HepG2 (cell line): ENCODE results near the gene OPRL1. TPM values are rescaled to one million over a fixed set of nuclear protein-coding genes. Genes with fewer than 3 reads are reported as not detected.

ENCODE experiments used
- ARHGAP35 ChIP-seq: sonication (generic); formaldehyde crosslinking; IDR thresholded peaks from 2 replicates; pipeline ENCODE4 v1.9.0; 2022; ENCODE audit warnings: mild to moderate bottlenecking, inconsistent platforms, moderate library complexity, missing genetic modification reagents, borderline replicate concordance
- CSRNP2 ChIP-seq: sonication (generic); formaldehyde crosslinking; conservative IDR thresholded peaks from 2 replicates; pipeline ENCODE4 v1.8.0; 2022; ENCODE audit warnings: low read depth, missing genetic modification reagents
- DPF2 ChIP-seq: sonication (generic); formaldehyde crosslinking; IDR thresholded peaks from 2 replicates; pipeline ENCODE4 v1.4.0; 2020; ENCODE audit warnings: mild to moderate bottlenecking, low read depth, missing genetic modification reagents, borderline replicate concordance
- GPBP1L1 ChIP-seq: sonication (generic); formaldehyde crosslinking; IDR thresholded peaks from 2 replicates; pipeline ENCODE4 v1.5.0; 2020; ENCODE audit warnings: mild to moderate bottlenecking, missing genetic modification reagents
- IKZF5 ChIP-seq: IDR thresholded peaks from 2 replicates; pipeline ENCODE4 v1.6.1; 2018; ENCODE audit warnings: missing genetic modification reagents, mild to moderate bottlenecking, missing compliant biosample characterization
- ISX ChIP-seq: sonication (generic); formaldehyde crosslinking; conservative IDR thresholded peaks from 2 replicates; pipeline ENCODE4 v1.5.0; 2020; ENCODE audit warnings: missing genetic modification reagents
- MBD4 ChIP-seq: IDR thresholded peaks from 2 replicates; pipeline ENCODE4 v1.6.1; 2012; ENCODE audit warnings: low read length, inconsistent platforms, borderline replicate concordance
- NFRKB ChIP-seq: fragments of 450-650 bp; IDR thresholded peaks from 2 replicates; pipeline ENCODE4 v1.6.1; 2017
- NR0B2 ChIP-seq: sonication (generic); formaldehyde crosslinking; IDR thresholded peaks from 2 replicates; pipeline ENCODE4 v1.4.0; 2020; ENCODE audit warnings: mild to moderate bottlenecking, missing genetic modification reagents
- PAF1 ChIP-seq: IDR thresholded peaks from 2 replicates; pipeline ENCODE4 v1.6.1; 2016; ENCODE audit warnings: missing genetic modification reagents, missing compliant biosample characterization
- REL ChIP-seq: sonication (generic); formaldehyde crosslinking; conservative IDR thresholded peaks from 2 replicates; pipeline ENCODE4 v1.8.0; 2022; ENCODE audit warnings: mild to moderate bottlenecking, missing genetic modification reagents, moderate library complexity
- SKI ChIP-seq: fragments of 450-650 bp; IDR thresholded peaks from one replicate; pipeline ENCODE4 v1.6.1; 2018; ENCODE audit warnings: mild to moderate bottlenecking; ENCODE audit not compliant: partially characterized antibody
- SOX5 ChIP-seq: IDR thresholded peaks from 2 replicates; pipeline ENCODE4 v1.6.1; 2016; ENCODE audit warnings: borderline replicate concordance
- TRIM22 ChIP-seq: fragments of 450-650 bp; IDR thresholded peaks from 2 replicates; pipeline ENCODE4 v1.6.1; 2017
- XBP1 ChIP-seq: sonication (generic); formaldehyde crosslinking; IDR thresholded peaks from 2 replicates; pipeline ENCODE4 v1.5.0; 2020; ENCODE audit warnings: missing genetic modification reagents
- XRCC5 ChIP-seq: fragments of 200-400 bp; formaldehyde crosslinking; optimal IDR thresholded peaks from 2 replicates; pipeline ENCODE3; 2017; ENCODE audit warnings: mild to moderate bottlenecking, low read length
- ZEB1 ChIP-seq: IDR thresholded peaks from 2 replicates; pipeline ENCODE4 v1.6.1; 2012; ENCODE audit warnings: mild to moderate bottlenecking, low read depth, inconsistent platforms; ENCODE audit not compliant: insufficient replicate concordance
- ZFP41 ChIP-seq: sonication (generic); formaldehyde crosslinking; IDR thresholded peaks from 2 replicates; pipeline ENCODE4 v1.4.0; 2020; ENCODE audit warnings: mild to moderate bottlenecking, missing genetic modification reagents, borderline replicate concordance
- ZMAT3 ChIP-seq: sonication (generic); formaldehyde crosslinking; conservative IDR thresholded peaks from 2 replicates; pipeline ENCODE4 v1.7.0; 2021; ENCODE audit warnings: missing genetic modification reagents
- ZNF556 ChIP-seq: sonication (generic); formaldehyde crosslinking; IDR thresholded peaks from 2 replicates; pipeline ENCODE4 v1.4.0; 2020; ENCODE audit warnings: mild to moderate bottlenecking, missing genetic modification reagents, borderline replicate concordance
- ZNF562 ChIP-seq: sonication (generic); formaldehyde crosslinking; IDR thresholded peaks from 2 replicates; pipeline ENCODE4 v1.8.0; 2022; ENCODE audit warnings: missing genetic modification reagents, borderline replicate concordance
- ZNF577 ChIP-seq: sonication (generic); formaldehyde crosslinking; IDR thresholded peaks from 2 replicates; pipeline ENCODE4 v1.4.0; 2020; ENCODE audit warnings: mild to moderate bottlenecking, low read depth, missing genetic modification reagents, borderline replicate concordance
- ZNF619 ChIP-seq: sonication (generic); formaldehyde crosslinking; IDR thresholded peaks from 2 replicates; pipeline ENCODE4 v1.4.0; 2020; ENCODE audit warnings: mild to moderate bottlenecking, missing genetic modification reagents
- ZNF776 ChIP-seq: sonication (generic); formaldehyde crosslinking; IDR thresholded peaks from 2 replicates; pipeline ENCODE4 v1.4.0; 2020; ENCODE audit warnings: mild to moderate bottlenecking, missing genetic modification reagents
- ZNF879 ChIP-seq: sonication (generic); formaldehyde crosslinking; IDR thresholded peaks from 2 replicates; pipeline ENCODE4 v1.8.1; 2023; ENCODE audit warnings: missing genetic modification reagents
- polyA plus RNA-seq, 8 experiments: library from polyadenylated mRNA; depleted of rRNA in 3 of 8; stranded (reverse) in 7 of 8; unstranded in 1 of 8; fragments of >200 nt; fragmentation: Illumina TruSeq in 4 of 8; extraction: Trizol in 4 of 8; gene quantifications; 2 replicates each; pipeline versions ENCODE4 v1.2.1 to v1.2.3, GENCODE V29; 2011 to 2016; ENCODE audit warnings: low read depth in 4 of 8, missing spikeins in 1 of 8, mixed read lengths in 1 of 8; ENCODE audit not compliant: insufficient read depth in 1 of 8
- total RNA-seq, 5 experiments: library from RNA; depleted of rRNA; stranded (reverse); fragments of >200 nt; fragmentation: Illumina TruSeq; extraction: Trizol; gene quantifications; 2 replicates each; pipeline ENCODE4 v1.2.3, GENCODE V29; 2016; ENCODE audit warnings: low read depth in 1 of 5

OPRL1 gene
- total and polyA plus RNA-seq, 2 of the 13 experiments (the other 11 are each of a cell fraction or from before 2014, with no cell fraction given): 0.35 to 0.71 TPM

GRCh38 chr20:64041040-64041780 is 38.7 kb upstream of the OPRL1 start (continued):
- TF ChIP-seq NR0B2 (CRISPR knock-in tag) (no peak), NFRKB (no peak), ZNF776 (CRISPR knock-in tag) (no peak; the same call in 1 of the 2 replicates), ZNF556 (CRISPR knock-in tag) (peak; percentile 71), ZMAT3 (0 out of 2 replicates have a peak, but pooled peaks have one; percentile 17), ZFP41 (CRISPR knock-in tag) (peak; percentile 87), XRCC5 (no peak), IKZF5 (CRISPR knock-in tag) (peak; percentile 62; the same call in 1 of the 2 replicates), ZEB1 (no peak), SKI (no peak), ZNF619 (no peak; the same call in none of the 2 replicates), ISX (CRISPR knock-in tag) (no peak; the same call in 1 of the 2 replicates), SOX5 (CRISPR knock-in tag) (peak; percentile 45; the same call in 1 of the 2 replicates), REL (CRISPR knock-in tag) (no peak), ZNF879 (CRISPR knock-in tag) (no peak), XBP1 (no peak), ARHGAP35 (CRISPR knock-in tag) (0 out of 2 replicates have a peak, but pooled peaks have one; percentile 52), CSRNP2 (CRISPR knock-in tag) (no peak), ZNF562 (CRISPR knock-in tag) (no peak), DPF2 (CRISPR knock-in tag) (no peak), MBD4 (no peak; the same call in 1 of the 2 replicates), GPBP1L1 (CRISPR knock-in tag) (no peak), PAF1 (CRISPR knock-in tag) (no peak), ZNF577 (CRISPR knock-in tag) (no peak; the same call in 1 of the 2 replicates), TRIM22 (no peak)
